Activated CD4-positive, CD25-positive, alpha-beta regulatory T cell treated with anti-CD3 and anti-CD28 coated beads, Interleukin-2, amount 50 U/mL, for 24 hours (primary cell): Measurements from ENCODE around the gene SMTN.

Experiments
- ATAC-seq, 2 donors: fragments of 150-1000 bp; cut with Tn5 transposase; one replicate each; pipeline ENCODE4 v1.10.0; 2021; ENCODE audit warnings: mild to moderate bottlenecking in 1 of 2, moderate library complexity in 1 of 2

SMTN gene

DNA sequence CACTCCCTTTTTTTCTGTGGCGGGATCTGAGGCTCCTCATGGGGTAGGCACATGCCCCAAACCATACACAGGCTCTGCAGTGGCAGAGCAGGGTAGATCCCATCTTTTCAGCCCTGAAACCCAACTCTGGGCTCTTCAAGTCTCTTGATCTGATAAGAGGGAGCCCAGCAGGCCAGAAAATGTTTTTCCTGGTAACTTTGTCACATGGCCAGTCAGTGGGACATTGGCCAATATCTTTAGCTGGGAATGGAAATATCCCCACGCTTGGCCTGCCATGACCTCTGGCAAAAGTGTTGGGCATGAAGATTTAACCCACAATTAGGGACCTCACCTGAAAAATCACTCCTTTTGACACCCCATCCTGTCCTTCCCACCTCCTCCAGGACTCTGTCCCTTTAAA lies 49.8 kb downstream of the SMTN start:
- ATAC-seq, result no peak

DNA sequence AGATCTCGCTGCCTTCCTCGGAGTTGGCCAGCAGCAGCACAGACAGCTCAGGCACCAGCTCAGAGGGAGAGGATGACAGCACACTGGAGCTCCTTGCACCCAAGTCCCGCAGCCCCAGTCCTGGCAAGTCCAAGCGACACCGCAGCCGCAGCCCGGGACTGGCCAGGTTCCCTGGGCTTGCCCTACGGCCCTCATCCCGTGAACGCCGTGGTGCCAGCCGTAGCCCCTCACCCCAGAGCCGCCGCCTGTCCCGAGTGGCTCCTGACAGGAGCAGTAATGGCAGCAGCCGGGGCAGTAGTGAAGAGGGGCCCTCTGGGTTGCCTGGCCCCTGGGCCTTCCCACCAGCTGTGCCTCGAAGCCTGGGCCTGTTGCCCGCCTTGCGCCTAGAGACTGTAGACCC lies 52.8 kb downstream of the SMTN start:
- ATAC-seq, result no peak

DNA sequence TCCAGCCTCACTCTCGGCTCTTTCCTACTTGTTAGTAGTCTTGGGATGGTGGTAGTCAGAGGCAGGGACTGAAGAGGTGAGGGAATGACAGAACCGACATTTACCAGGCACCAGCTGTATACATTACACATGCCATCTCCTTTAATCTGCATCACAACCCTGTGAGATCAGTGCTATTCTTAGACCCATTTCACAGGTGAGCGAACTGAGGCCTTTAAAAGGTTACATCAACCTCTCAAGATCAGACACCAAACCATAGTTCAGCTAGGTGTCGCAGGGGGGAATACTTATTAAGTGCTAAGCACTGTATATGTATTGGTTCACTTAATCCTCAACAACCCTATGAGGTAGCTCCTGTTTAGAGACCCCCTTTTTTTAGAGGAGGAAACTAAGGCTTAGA lies 53.6 kb downstream of the SMTN start:
- ATAC-seq, result no peak

DNA sequence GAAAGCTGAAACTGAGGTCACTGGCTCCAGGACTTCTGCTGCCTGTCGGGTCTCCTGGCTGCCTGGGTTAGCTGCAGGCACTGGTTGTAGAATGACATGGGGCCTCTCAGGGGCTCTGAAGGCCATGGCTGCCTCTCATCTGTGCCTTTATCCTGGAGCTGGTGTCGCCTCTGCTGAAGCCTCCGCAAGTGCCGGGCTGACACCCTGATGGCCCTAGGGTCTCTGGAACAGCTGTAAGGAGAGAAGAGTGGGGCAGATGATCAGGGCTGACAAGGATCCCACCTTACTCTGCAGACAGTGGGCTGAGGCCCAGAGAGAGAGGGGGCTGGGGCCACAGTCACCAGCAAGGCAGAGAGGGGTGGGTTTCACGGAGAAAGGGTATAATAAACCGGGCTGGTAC lies 54.6 kb downstream of the SMTN start:
- no peak for ATAC-seq

DNA sequence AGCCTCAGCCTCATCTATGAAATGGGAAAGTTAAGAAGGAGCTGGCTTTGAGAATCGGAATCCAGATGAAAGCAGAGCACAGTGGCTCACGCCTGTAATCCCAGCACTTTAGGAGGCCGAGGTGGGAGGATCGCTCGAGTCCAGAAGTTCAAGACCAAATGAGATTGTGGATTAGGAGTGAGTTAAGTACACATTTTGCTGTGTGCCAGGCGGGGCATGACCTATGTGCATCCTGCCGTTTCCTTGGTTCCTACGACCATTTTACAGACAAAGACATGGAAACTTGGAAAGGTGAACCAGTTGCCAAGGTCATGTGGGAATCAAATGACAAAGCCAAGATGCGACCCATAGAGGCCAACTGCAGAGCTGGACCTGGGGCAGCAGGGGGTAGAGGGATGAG lies 55.0 kb downstream of the SMTN start:
- no peak for ATAC-seq

DNA sequence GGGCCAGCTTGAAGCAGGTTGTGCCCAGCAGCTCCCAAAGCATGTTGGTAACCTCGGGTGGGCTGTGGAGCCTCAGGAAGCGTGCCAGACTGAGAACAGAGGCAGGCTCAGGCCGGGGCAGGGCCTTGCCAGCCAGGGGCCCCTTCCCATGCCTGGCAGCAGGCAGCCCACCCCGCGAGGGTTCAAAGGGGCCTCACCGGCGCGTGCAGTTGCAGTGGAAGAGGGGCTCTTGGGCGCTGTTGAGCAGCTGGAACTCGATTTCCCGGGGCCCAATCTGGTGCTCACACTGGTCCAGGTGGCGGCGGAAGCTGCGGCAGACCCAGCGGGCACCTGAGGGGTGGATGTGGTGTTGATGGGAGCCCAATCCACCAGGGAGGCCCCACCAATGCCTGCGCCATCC lies 55.6 kb downstream of the SMTN start:
- no peak for ATAC-seq

DNA sequence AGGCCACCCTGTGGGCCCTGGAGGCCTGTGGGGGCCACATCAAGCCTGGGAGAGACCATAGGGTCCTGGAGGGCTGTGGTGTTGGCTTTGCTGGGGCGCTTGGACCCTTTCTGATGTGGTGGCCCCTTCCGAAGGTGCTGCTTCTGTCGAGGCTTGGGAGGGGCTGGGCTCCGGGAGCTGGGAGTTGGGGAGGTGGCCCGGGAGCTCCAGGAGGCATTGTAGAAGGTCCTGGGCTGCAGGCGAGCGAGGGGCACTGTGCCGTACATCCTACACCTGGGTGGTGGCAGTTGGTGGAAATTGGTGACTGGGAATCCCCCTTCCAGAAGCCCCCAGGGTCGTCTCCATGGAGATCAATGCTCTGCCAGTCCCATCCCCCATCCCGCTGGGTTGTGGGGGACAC lies 56.6 kb downstream of the SMTN start:
- ATAC-seq, result no peak

DNA sequence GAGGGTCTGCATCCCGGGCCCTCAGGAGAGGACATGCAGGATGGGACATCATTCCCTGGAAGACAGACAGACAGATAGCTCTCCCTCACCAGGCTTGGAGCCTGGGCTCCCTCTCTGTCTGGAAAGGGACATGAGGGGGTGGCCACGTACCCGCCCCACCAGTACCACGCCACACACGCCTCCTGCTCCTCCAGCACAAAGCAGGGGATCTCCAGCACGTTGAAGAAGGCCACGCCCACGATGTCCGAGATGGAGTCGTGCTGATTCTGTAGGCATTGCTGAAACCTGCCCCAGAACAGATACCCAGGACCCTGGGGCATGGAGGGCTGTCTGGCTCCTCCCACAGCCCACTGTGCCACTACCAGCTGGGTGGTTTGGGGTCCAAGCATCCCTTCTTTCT lies 57.0 kb downstream of the SMTN start:
- ATAC-seq, result no peak

DNA sequence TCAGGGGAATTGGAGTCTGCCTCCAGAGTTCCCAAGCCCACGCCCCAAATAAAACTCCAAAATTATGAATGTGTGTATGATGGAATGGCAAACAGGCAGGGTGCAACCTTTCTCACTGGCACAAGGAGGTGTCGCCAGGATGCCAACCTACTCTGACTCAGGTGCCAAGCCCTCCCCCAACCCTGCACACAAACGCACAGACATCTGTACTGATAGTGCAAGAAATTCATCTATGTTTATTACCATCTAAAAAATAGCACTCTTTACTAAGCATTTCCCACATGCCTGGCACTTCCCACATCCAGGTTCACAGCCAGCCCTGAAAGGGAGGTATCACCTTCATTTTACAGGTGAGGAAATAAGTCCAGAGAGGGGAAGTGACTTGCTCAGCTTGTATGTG lies 57.9 kb downstream of the SMTN start:
- no peak for ATAC-seq

DNA sequence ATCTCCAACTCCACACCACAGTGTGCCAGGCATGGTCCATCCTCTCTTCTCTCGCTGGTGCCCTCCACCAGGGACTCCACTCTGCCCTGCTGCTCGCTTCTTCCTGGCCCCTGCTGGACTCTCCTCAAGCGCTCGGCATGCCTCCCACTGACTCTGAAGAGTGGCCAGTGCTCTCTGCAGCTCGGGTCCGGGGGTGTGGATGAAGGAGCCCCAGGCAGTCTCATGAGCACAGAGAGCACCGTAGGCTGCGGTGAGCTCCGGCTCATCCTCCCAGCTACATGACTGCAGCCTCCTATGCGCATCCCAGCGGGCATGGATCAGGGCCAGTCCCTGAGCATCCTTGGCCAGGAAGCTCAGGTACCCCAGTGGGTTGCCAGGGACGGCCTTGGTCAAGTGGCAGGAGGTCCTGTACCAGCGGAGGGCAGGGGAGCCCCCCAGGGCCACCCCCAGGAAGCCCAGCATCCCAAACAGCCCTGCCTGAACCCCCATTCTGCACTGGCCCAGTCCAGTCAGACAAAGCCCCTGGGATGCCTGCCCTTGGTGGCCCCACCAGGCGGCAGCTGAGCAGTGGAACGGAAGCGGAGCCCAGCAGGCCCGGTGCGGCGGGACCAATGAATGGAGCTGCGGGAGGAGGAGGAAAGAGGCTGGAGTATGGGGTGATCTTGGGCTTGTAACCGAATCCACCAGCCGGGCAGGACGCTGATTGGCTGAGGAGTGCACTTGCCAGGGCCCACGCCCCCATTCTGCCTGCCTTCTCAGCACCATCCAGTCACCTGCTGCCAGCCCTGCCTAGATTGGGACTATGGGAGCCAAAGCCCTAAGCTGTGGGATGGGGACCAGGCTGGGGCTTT lies 59.0 kb downstream of the SMTN start, which contains the start of gene PLA2G3:
Gene PLA2G3 (minus strand): TSS at position 643 of the 851 bp plus-strand sequence. CDS start 154 bp downstream, at position 489.
- no peak for ATAC-seq

DNA sequence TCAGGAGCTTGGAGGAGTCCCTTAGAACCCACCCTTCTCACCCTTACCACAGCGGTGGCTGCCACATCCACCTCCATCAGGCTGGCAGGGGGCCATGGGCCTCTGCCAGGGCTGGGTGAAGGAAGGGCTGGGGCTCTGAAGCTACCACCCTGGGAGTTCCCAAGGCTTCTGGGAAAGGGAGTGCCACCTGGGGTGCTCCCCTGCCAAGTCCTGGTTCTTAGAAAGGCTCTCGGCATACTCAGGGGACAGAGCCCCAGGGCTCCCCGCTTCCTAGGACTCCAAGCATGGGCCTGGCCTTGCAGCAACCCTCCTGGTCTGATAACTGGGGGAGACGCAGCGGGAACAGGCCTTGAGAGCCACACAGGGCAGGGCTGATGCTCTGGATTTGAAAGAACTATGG lies 59.6 kb downstream of the SMTN start:
- no peak for ATAC-seq

DNA sequence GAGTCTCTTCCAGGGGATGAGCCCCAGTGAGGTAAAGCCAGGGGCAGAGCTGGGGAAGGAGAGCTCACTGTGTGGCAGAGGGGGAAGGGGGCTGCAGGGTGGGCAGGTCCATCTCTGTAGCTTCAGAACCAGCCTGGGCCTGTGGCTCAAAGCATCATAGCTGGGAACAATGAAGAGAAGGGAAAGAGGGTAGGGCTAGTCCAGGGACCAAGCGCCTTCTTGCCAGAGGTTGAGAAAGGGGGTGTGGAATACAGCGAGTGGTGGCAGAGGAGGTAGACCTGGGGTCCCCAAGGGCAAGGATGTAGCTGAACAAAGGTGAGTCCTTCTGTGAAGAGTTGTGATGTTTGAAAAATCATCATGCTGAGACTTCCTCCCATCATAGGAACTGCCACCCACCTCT lies 60.4 kb downstream of the SMTN start:
- no peak for ATAC-seq

DNA sequence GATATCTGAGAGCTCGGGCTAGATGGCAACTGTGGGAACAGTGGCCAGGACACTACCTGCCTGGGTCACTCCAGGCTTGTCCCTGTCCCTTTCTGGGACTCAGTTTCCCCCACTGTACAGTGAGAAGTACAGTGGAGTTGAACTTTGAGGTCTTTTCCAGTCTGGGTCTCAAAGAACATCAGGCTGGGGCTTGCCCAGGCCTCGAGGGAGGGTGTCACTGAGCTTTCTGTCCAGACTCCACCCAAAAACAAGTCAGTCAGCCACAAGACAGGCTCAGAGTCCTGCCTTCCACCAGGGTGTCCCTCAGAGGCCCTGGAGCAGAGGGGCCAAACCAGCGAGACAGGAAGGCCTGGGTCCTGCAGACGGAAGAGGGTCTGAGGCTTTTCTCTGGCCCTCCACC lies 61.2 kb downstream of the SMTN start:
- no peak for ATAC-seq

DNA sequence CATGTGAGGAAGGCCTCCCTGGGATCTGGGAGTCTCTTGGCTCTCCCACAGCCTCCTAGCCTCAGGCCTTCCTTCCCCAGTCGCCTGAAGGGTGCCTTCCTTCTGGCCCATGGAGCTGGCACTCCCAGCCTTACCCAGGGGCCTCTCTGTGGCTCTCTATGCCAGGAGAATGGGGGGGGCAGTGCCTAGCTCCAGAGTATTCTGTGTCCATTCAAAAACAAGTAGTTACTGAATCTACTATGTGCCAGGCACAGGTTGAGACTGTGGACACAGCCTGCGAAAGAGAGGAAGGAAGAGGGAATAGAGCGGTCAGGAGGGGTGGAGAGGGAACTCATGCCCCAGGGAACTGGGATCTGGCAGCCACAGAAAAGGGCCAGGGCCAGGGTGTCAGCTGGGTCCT lies 61.9 kb downstream of the SMTN start:
- ATAC-seq, result no peak

DNA sequence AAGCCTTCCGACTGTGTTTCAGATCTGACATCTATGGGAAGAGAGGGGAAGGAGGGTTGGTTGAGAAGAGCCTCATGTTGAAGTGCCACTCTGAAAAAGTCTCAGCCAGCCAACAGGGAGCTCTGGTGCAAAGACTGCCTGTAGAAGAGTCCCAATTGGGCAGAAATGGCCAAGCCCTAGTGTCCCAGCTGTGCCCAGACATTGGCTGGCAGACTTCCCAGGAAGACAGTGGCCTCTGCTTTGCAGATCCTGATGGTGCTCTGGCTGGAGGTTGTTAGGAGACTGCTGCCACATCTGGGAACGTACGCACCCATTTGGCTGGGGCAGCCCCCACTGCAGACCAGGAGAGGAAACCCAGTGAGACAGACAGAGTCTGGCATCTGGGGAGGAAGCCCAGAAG lies 62.4 kb downstream of the SMTN start:
- ATAC-seq, result no peak

DNA sequence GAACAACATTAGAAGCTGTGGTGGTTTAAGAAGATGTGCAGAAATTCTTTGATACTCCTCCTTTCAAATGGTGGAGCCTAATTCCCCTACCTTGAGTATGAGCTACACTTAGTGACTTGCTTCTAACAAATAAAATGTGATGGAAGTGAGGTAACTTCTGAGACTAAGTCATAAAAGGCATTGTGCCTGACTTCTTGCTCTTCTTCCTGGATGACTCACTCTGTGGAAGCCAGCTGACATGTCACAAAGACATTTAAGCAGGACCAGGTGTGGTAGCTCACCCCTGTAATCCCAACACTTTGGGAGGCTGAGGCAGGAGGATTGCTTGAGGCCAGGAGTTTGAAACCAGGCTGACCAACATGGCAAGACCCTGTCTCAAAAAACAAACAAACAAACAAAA lies 63.1 kb downstream of the SMTN start:
- peak; percentile 58 to 71 for ATAC-seq

DNA sequence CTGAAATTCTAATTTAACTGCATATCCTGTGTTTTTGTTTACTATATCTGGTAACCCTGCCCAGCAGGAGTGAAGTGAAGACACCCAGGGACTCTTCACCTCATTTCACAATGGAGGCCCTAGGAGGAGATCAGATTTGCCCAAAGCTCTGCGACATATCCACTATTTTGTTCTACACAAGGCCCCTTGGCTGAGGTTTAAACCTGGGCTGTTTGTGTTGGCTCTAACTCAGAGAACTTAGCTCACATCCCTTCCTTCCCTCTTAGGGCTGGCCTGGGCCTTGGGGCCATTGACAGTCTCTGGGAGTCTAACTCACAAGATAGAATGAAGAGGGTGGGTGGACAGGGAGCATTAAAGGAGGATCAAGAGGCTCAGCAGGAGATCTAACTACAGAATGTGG lies 67.4 kb downstream of the SMTN start:
- no peak for ATAC-seq

DNA sequence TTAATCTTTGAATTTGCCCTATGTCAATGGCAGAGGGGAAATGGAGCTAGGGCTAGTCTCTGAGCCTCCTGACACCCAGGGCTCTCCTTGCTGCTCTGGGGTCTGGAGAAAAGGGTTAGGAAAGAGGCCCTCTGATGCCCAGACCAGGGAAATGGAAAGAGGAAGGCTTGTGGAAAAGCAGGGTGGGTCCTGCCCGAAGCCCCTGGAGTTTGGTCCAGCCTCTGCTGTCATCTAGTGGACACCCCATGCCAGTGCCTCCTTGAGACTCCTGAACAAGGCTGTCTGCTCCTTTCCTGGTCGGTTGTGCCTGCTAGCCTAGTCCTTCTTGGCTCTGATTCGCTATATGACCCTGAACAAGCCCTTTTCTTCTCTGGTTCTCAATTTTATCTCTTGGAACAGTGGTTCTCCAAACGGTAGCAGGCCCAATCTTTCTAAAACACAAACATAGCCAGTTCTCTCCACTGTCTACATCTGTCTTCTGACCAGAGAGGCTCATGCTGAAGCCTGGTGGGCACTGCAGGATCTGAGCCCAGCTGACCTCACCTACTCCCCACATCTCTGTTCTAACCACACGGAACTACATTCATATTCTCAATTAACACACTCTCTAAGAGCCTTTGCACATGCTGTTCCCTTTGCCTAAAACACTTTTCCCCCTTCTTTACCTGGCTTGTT lies 68.0 kb downstream of the SMTN start:
- ATAC-seq, result peak in 1 of 2 donors; percentile 69

DNA sequence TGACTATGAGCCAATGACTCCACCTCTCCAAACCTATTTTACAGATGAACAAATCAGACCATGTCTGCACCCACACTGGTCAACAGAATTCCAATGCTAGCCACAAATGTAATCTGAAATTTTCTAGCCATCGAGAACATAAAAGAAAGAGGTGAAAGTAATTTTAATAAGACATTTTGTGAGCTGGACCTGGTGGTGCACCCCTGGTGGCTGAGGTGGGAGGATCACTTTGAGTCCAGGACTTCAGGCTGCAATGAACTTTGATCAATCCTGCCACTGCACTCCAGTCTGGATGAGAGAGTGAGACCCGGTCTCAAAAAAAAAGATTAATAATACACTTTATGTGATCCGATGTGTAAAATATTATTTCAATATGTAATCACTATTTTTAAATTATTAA lies 69.5 kb downstream of the SMTN start:
- no peak for ATAC-seq

DNA sequence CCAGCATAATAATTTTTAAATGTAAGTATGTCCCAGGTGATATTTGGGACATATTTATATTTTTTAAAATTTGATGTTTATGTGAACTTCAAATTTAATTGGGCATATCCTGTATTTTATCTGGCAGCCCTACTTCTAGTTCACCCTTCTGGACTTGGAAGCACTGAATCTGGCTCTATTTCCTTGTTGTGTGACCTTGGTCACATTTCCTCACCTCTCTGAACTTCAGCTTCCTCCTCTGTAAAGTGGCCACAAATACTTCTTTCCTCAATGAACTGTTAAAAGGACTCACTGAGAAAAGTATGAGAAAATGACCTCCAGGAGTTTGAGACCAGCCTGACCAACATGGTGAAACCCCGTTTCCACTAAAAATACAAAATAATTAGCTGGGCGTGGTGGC lies 70.8 kb downstream of the SMTN start:
- ATAC-seq, result no peak

DNA sequence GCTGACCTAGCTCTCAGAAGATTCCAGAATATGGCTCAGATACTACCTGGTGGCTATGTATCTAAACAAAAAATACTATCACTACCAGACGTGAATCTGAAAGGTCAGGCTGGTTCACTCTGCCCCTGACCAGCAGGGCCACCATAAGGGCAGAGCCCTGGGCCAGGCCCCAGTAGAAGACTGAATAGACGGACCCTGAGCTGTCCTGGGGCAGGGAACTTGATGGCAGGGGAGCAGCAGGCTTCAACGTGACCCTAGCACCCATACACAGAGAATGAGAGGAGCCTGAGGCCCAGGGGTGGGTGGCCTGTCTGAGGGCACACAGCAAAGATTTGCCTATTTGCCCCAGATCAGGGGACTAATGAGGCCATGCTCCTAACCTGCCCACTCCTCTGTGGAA lies 72.2 kb downstream of the SMTN start:
- ATAC-seq, result no peak
